Cardiac septum (tissue), 1 donor: ENCODE data around the gene DOCK7. TPM values are rescaled to one million over a fixed set of nuclear protein-coding genes. Genes with fewer than 3 reads are reported as not detected.
"Not testable (repeated sequence)": the region's sequence is repeated elsewhere in the genome, so short reads cannot be mapped to it uniquely, and the experiment has no call there.

Source experiments
- DNase-seq: peaks from one replicate; pipeline ENCODE4 v3.0.0-alpha.2; 2020; ENCODE audit warnings: low spot score
- intact Hi-C: fragments of 100-400 bp; cut with DNase I; formaldehyde crosslinking; loops from one replicate; pipeline ENCODE4 v1.14.0; 2022
- total RNA-seq: library from RNA; stranded (reverse); fragmentation: NEBNext Ultra II Directional; extraction: Animal tissue kit (Norgen Biotek cat#: 25700); gene quantifications from one replicate; pipeline ENCODE4 v1.2.1, GENCODE V29; 2021
- donor health status: DM: no; HTN: no; CAD: no.

DOCK7 gene
- total RNA-seq, 1 donor from 2014 or later: 12.8 TPM

DNA sequence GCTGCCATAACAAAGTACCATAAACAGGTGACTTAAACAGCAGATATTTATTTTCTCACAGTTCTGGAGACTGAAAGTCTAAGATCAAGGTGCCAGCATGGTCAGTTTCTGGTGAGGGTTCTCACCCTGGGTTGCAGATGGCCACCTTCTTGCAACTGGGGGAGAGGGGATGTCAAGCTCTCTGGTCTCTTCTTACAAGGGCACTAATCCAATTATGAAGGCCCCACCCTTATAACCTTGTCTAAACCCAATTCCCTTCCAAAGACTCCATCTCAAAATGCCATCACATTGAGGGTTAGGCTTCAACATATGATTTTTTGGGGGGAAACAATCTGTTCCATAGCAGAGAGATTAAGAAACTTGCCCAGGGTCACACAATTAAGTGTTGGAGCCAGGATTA, 115.7 kb downstream of the DOCK7 start:
- intact Hi-C loops: no loop called here

DNA sequence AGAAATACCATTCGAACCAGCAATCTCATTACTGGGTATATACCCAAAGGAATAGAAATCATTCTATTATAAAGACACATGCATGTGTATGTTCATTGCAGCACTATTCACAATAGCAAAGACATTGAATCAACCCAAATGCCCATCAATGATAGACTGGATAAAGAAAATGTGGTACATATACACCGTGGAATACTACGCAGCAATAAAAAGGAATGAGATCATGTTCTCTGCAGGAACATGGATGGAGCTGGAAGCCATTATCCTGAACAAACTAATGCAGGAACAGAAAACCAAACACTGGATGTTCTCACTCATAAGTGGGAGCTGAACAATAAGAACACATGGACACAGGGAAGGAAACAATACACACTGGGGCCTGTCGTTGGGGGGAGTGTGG, 116.7 kb downstream of the DOCK7 start:
- intact Hi-C loops, DNase-seq: not testable (repeated sequence)

More for the DNA sequence above, 115.7 kb downstream of the DOCK7 start:
- DNase-seq: no peak

- not testable (repeated sequence) for DNase-seq
Observed at GRCh38 chr1:62567926-62568325, 120.3 kb downstream of the DOCK7 start.

DNA sequence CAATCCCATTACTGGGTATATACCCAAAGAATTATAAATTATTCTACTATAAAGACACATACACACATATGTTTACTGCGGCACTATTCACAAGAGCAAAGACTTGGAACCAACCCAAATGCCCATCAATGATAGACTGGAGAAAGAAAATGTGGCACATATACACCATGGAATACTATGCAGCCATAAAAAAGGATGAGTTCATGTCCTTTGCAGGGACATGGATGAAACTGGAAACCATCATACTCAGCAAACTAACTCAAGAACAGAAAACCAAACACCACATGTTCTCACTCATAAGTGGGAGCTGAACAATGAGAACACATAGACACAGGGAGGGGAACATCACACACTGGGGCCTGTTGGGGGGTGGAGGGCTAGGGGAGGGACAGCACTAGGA, 121.0 kb downstream of the DOCK7 start:
- DNase-seq, intact Hi-C loops: not testable (repeated sequence)

More at GRCh38 chr1:62567926-62568325, 120.3 kb downstream of the DOCK7 start:
- intact Hi-C loops: not testable (repeated sequence)

- no peak for DNase-seq
- intact Hi-C loops: no loop called here
Observed at GRCh38 chr1:62561306-62561705, 126.9 kb downstream of the DOCK7 start.

DNA sequence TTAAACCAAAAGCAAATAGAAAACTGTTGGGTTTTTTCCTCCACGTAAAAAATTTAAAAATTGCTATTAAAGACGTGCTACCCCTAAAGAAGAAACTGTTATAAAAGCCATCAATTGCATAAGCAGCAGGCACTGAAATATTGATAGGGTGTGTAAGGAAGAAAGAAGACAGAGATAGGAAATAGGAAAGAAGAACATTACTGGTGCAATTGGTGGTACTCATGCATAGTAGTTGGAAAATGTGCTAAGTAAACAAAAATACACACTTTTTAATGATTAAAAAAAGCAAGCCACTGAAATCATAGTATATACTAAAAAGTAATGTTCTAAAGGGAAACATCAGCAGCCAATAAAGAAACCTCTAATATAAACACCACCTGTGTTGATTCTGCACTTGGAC, 143.6 kb downstream of the DOCK7 start:
- no peak for DNase-seq
- intact Hi-C loops: no loop called here

GRCh38 chr1:62541048-62541447, 147.1 kb downstream of the DOCK7 start:
- intact Hi-C loops: no loop called here
- DNase-seq: no peak

DNA sequence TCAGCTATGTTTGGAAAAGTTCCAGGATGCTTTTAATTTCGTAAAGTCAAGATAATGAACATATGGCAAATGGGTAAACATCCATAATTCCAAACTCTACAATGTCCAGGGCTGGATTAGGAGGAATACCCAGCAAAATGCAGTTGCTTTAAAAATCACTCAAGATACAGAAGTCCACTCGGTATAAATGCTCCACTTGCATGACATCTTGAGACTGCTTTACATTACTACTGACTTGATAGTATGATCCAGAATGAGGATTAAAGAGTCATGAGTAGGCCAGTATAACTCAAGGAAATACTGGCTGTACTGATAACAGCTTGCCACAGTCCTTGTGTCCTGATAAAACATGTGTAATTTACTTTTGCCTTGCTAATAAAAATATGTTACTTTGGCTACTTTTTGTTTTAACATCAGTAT, 149.1 kb downstream of the DOCK7 start:
- intact Hi-C loops: no loop called here

DNA sequence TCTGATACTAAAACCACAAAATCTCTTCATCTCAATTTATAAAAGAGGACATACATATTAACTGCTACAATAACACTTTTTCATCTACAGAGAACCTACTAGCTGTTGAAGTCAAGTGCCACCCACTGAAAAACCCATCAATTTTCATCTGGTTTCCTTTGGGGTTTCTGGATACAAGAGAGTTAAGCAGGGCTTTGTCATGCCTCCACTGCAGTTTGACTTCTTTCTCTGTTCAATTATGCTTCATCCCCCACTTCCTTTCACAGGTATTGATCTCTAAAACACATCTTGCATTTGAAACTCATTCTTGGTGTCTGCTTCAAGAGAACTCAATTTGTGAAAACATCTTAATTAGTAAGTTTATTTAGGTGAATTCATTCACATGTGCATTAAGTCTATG, 151.3 kb downstream of the DOCK7 start:
- intact Hi-C loops: no loop called here
- no peak for DNase-seq

More for the DNA sequence above, 149.1 kb downstream of the DOCK7 start:
- DNase-seq: no peak

DNA sequence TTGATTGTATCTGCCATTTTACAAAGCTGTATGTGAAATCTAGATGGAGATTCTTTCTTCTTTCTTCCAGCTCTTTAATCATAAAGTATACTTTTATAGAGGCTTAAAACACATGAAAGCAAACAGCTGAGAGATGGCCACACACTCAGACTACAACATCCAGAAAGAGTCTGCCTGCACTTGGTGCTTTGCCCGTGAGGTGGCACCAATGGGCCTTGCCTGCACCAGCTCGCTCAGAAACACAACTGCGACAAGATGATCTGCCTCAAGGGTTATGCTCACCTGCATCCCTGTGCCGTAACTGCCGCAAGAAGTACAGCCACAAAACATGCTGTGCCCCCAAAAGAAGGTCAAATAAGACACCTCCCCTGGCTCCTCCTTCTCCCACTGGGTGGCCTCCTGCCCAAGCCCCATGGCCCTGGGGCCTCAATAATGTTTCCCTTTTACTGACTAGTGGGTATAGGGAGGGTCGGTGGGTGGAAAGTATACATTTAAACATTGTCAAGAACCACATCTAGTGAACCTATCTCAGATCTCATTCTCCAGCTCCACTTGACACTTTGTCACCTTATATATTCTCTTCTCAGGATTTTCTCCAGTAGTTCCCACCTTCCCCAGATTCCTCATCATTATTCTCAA, 157.6 kb downstream of the DOCK7 start:
- intact Hi-C loops: loop anchor here (1.0 kb wide), 1 partner anchor 216 kb away; no protein-coding TSS in a partner anchor
- no peak for DNase-seq

DNA sequence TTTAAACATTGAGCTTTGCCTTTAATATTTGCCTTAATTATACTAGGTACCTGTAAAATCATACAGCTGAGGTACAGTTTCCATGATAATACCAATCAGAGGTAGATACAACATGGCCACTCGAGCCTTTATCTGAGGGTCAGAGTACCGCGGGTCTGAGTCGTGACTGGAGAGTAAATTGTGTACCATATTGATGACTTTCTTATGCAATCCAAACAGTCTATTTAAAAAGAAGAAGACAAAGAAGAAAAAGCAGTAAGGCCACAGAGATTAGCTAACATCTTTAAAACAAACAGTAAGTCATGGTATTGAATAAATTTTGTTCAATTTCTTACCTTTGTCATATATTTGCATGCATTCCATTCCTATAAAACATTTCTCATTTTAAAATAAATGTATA, 159.0 kb downstream of the DOCK7 start:
- intact Hi-C loops: no loop called here
- DNase-seq: no peak

- no peak for DNase-seq
Observed at GRCh38 chr1:62528015-62528414, 160.2 kb downstream of the DOCK7 start.

GRCh38 chr1:62527346-62527745, 160.8 kb downstream of the DOCK7 start:
- DNase-seq, intact Hi-C loops: not testable (repeated sequence)

More at GRCh38 chr1:62528015-62528414, 160.2 kb downstream of the DOCK7 start:
- intact Hi-C loops: no loop called here

DNA sequence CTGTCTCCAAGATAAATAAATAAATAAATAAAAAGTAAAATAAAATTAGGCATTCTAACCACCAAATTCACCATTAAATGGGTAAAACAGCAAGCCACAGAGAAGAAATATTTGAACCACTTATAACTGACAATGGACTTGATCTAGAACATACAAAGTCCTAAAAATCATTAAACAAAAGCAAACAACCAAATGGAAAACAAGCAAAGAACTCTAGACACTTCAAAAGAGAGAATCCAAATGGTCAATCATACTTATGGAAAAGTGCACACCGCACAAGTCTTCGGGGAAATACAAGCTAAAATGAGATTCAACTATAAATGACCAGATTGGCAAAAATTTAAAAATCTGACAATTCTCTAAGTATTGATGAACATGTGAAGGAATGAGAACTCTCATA, 164.3 kb downstream of the DOCK7 start:
- intact Hi-C loops: no loop called here
- DNase-seq: no peak

DNA sequence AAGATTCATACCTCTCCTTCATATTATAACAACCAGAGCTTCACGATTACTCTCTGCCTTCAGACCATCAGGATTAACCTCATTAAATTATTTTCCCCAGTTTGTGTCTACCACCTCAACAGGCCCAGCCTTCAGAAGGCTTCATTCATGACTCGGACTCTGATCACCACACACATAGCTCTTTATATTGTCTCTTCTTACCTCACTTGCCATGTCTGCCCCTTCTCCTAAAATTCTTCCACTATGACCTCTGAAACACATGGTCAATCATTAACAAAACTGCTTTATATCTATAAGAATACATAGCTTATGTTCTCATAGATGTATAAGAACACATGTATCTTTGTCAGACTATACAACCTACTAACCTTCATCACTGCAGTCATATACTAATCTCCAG, 171.6 kb downstream of the DOCK7 start:
- intact Hi-C loops: no loop called here
- no peak for DNase-seq

DNA sequence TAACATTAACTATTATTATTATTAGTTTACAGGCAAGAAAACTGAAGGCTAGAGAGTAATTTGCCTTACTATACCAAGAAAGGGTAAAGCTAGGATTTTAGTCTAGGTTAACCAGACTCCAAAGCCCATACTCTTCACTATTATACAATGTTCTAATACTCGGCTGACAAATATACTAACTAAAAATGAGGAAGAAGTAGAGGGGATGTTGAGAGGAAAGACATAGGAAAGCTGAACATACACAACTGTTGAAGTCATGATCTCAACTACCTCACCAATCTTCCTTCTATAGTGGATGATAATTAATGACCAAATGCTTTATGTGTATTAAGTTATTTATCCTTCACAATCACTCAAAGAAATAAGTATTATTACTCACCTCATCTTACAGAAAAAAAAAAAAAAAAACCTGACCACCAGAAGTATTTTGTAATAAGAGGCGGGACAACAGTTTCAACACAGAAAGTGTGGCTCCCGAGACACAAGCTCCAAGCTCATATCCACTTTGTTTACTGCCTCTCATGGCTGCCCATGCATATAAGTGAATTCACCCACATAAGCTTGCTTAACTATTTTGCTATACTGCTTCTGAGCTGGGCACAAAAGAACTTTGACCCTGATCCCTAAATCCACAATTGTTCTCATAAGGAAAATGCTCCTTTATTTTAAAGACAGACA, 173.3 kb downstream of the DOCK7 start:
- DNase-seq: no peak
- intact Hi-C loops: no loop called here

- intact Hi-C loops: no loop called here
Observed at GRCh38 chr1:62513013-62513412, 175.2 kb downstream of the DOCK7 start.

DNA sequence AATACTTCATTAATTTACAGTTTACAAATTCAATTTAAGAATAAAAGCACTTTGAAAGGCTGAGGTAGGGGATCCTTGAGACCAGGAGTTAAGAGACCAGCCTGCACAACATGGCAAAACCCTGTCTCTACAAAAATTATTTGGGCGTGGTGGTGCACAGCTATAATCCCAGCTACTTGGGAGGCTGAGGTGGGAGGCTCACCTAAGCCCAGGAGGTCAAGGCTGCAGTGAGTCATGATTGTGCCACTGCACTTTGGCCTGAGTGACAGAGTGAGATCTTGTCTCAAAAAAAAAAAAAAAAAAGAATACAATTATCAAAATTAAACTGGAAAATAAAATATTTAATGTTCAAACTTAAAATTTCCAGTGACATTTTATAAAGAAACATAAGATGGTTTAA, 179.2 kb downstream of the DOCK7 start:
- intact Hi-C loops: no loop called here
- DNase-seq: no peak

More at GRCh38 chr1:62513013-62513412, 175.2 kb downstream of the DOCK7 start:
- DNase-seq: no peak

DNA sequence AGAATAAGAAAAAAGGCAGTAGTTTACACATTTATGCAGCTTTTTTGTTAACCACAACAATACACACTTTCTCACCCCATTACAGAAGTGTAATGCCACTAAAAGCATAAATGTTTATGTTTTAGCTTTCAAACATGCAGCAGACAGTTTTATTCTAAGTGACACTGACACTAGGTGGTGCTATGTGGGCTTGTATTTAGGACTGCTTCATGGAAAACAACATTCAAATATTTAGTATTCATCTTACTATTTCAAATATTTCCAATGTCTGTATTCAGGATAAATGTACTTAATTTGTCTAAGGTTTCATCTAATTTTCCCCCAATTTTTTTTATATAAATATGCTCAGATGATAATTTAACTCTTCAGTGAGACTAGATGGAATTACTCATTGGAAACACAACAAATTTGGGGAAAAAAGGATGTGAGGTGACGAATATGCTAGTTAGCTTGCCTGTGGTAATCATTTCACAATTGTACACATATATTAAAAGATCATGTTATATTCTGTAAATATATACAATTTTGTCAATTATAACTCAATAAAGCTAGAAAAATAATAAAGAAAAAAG, 179.9 kb downstream of the DOCK7 start:
- no peak for DNase-seq
- intact Hi-C loops: no loop called here

DNA sequence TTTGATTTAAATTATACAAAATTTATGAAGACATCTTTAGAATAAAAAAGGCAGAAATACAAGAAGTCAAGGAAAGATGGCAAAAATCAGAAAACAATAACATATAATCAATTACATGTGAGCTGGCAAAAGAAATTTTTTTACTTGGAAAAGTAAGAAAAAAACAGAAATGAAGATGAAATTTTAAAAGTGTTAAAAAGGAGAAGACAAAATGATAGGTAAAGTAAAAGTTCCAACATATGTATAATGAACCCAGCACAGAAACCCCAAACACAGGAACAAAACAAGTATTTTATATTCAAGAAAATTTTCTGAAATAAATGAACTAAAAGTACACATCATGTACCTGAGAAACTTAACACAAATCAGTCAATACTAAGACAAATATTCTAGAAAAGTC, 188.0 kb downstream of the DOCK7 start:
- intact Hi-C loops: no loop called here
- DNase-seq: no peak

GRCh38 chr1:62494137-62494536, 194.0 kb downstream of the DOCK7 start:
- no peak for DNase-seq
- intact Hi-C loops: no loop called here
